Choroid plexus epithelial cell (primary cell): ENCODE results near the gene CAB39L.

ENCODE experiments used
- DNase-seq: peaks from one replicate; pipeline ENCODE4 v3.0.0-alpha.2; 2010; ENCODE audit warnings: low read depth
- H3K4me3 ChIP-seq: 2 replicates; pipeline ENCODE4 v1.5.1; 2011; ENCODE audit warnings: low read depth, mild to moderate bottlenecking, control low read depth, low read length, moderate library complexity
- CTCF ChIP-seq: conservative IDR thresholded peaks from 2 replicates; pipeline ENCODE4 v1.5.1; 2011; ENCODE audit warnings: low read depth, mild to moderate bottlenecking, control low read depth, inconsistent platforms, low read length, moderate library complexity

The CAB39L gene

GRCh38 chr13:49443357-49443703 lies 534 bp downstream of the CAB39L start:
- no peak for TF ChIP-seq CTCF
- H3K4me3 ChIP-seq = peak overlapping the region; percentile 87
- DNase-seq = peak; percentile 66

GRCh38 chr13:49441846-49442245 lies 2.0 kb downstream of the CAB39L start:
- no peak overlapping the region for H3K4me3 ChIP-seq
- TF ChIP-seq CTCF = no peak
- peak; percentile 56 for DNase-seq

DNA sequence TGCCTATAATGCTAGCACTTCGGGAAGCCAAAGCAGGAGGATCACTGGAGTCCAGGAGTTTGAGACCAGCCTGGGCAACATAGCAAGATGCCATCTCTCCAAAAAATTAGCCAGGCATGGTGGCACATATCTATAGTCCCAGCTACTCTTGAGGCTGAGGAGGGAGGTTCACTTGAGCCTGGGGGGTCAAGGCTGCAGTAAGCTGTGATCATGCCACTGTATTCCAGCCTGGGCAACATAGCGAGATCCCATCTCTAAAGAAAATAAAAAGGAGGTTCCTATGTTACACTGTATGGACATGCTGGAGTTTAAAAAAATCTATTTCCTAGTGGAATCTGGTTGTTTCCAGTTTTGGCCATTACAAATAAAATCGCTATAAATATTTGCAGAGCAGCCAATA lies 2.6 kb downstream of the CAB39L start:
- H3K4me3 ChIP-seq = no peak overlapping the region
- DNase-seq = no peak
- no peak for TF ChIP-seq CTCF

- DNase-seq = no peak
- no peak overlapping the region for H3K4me3 ChIP-seq
- TF ChIP-seq CTCF = no peak
These were observed 4.3 kb downstream of the CAB39L start for GRCh38 chr13:49439609-49440008.

GRCh38 chr13:49437705-49438104 lies 6.2 kb downstream of the CAB39L start:
- TF ChIP-seq CTCF = no peak
- no peak overlapping the region for H3K4me3 ChIP-seq
- no peak for DNase-seq

- no peak overlapping the region for H3K4me3 ChIP-seq
- peak; percentile 35 for TF ChIP-seq CTCF
These were observed 7.0 kb downstream of the CAB39L start for GRCh38 chr13:49436890-49437289.

DNA sequence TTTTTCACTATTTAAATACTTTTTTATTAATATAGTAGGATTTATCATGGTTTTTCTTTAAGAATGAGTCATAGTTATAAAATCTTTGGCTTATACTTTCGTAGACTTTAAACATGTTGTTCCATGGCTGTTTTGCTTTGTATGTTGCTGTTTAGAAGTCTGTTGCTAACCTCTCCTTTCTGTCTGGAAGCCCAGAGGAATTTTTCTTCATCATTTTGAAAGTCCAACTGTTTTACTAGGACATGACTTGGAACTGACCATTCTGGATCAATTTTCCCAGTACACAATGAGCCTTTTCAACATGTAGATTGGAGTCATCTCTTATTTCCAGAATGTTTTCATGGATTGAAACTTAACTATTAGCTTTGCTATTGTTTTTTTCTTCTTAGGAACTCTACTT lies 7.9 kb downstream of the CAB39L start:
- TF ChIP-seq CTCF = no peak
- DNase-seq = peak; percentile 51
- no peak overlapping the region for H3K4me3 ChIP-seq

More at GRCh38 chr13:49436890-49437289, 7.0 kb downstream of the CAB39L start:
- DNase-seq = peak; percentile 81
